ENCODE measurements around the gene TMSB4X.
"Not testable (repeated sequence)": the region's sequence is repeated elsewhere in the genome, so short reads cannot be mapped to it uniquely, and the experiment has no call there.

TMSB4X gene

GRCh38 chrX:12996934-12997435 lies 22.1 kb downstream of the TMSB4X start:
- no peak for DNase-seq (ENCODE audit: low read depth in 1 of 2, low spot score in 1 of 2)

GRCh38 chrX:12997906-12998687 lies 23.2 kb downstream of the TMSB4X start:
- no peak for DNase-seq (ENCODE audit: low read depth in 1 of 2, low spot score in 1 of 2)

- DNase-seq (ENCODE audit: low read depth in 1 of 2, low spot score in 1 of 2), result peak in 1 of 2 donors; percentile 39
These were observed 24.5 kb downstream of the TMSB4X start for GRCh38 chrX:12999422-12999821.

- DNase-seq (ENCODE audit: low read depth in 1 of 2, low spot score in 1 of 2), result no peak
These were observed 25.4 kb downstream of the TMSB4X start for GRCh38 chrX:13000301-13000811.

GRCh38 chrX:13001097-13001496 lies 26.2 kb downstream of the TMSB4X start:
- no peak for DNase-seq (ENCODE audit: low read depth in 1 of 2, low spot score in 1 of 2)

- DNase-seq (ENCODE audit: low read depth in 1 of 2, low spot score in 1 of 2), result no peak
These were observed 27.2 kb downstream of the TMSB4X start for GRCh38 chrX:13001961-13002671.

- no peak for DNase-seq (ENCODE audit: low read depth in 1 of 2, low spot score in 1 of 2)
These were observed 31.0 kb downstream of the TMSB4X start for GRCh38 chrX:13005661-13006473.

- DNase-seq (ENCODE audit: low read depth in 1 of 2, low spot score in 1 of 2), result no peak
These were observed 32.7 kb downstream of the TMSB4X start for GRCh38 chrX:13007519-13008188.

- DNase-seq (ENCODE audit: low read depth in 1 of 2, low spot score in 1 of 2), result no peak
These were observed 33.3 kb downstream of the TMSB4X start for GRCh38 chrX:13008189-13008533.

- no peak for DNase-seq (ENCODE audit: low read depth in 1 of 2, low spot score in 1 of 2)
These were observed 33.9 kb downstream of the TMSB4X start for GRCh38 chrX:13008851-13009250.

- no peak for DNase-seq (ENCODE audit: low read depth in 1 of 2, low spot score in 1 of 2)
These were observed 34.4 kb downstream of the TMSB4X start for GRCh38 chrX:13009273-13009672.

GRCh38 chrX:13009844-13010243 lies 34.9 kb downstream of the TMSB4X start:
- DNase-seq (ENCODE audit: low read depth in 1 of 2, low spot score in 1 of 2), result no peak

- no peak for DNase-seq (ENCODE audit: low read depth in 1 of 2, low spot score in 1 of 2)
These were observed 35.6 kb downstream of the TMSB4X start for GRCh38 chrX:13010546-13010945.

GRCh38 chrX:13013363-13014110 lies 38.6 kb downstream of the TMSB4X start:
- no peak for DNase-seq (ENCODE audit: low read depth in 1 of 2, low spot score in 1 of 2)

- no peak for DNase-seq (ENCODE audit: low read depth in 1 of 2, low spot score in 1 of 2)
These were observed 39.5 kb downstream of the TMSB4X start for GRCh38 chrX:13014111-13015096.

GRCh38 chrX:13015536-13016236 lies 40.8 kb downstream of the TMSB4X start:
- no peak for DNase-seq (ENCODE audit: low read depth in 1 of 2, low spot score in 1 of 2)

GRCh38 chrX:13016731-13017130 lies 41.8 kb downstream of the TMSB4X start:
- DNase-seq (ENCODE audit: low read depth in 1 of 2, low spot score in 1 of 2), result not testable (repeated sequence)

- DNase-seq (ENCODE audit: low read depth in 1 of 2, low spot score in 1 of 2), result no peak
These were observed 48.0 kb downstream of the TMSB4X start for GRCh38 chrX:13022926-13023325.
